Hepatocyte (in vitro differentiated cells): ENCODE data around the gene MTF1. TPM values are rescaled to one million over a fixed set of nuclear protein-coding genes. Genes with fewer than 3 reads are reported as not detected.

Experiments used
- DNase-seq: peaks from one replicate; pipeline ENCODE4 v3.0.0-alpha.2; 2016; ENCODE audit warnings: low spot score
- H2AFZ ChIP-seq: fragments of 200-600 bp; sonication (generic); 2 replicates; pipeline ENCODE4 v1.6.0; 2016; ENCODE audit warnings: antibody characterized with exemption, mild to moderate bottlenecking
- H3K27ac ChIP-seq: fragments of 200-600 bp; sonication (generic); 2 replicates; pipeline ENCODE4 v1.5.1; 2016; ENCODE audit warnings: mild to moderate bottlenecking
- H3K27me3 ChIP-seq: fragments of 200-600 bp; sonication (generic); 2 replicates; pipeline ENCODE4 v1.6.1; 2016
- H3K36me3 ChIP-seq: fragments of 200-600 bp; sonication (generic); replicated peaks from 2 replicates; pipeline ENCODE4 v1.5.1; 2016; ENCODE audit warnings: low read depth; ENCODE audit not compliant: insufficient read depth
- H3K4me1 ChIP-seq: fragments of 200-600 bp; sonication (generic); 2 replicates; pipeline ENCODE4 v1.5.1; 2016; ENCODE audit warnings: mild to moderate bottlenecking, moderate library complexity; ENCODE audit not compliant: insufficient read depth
- H3K4me2 ChIP-seq: fragments of 200-600 bp; sonication (generic); 2 replicates; pipeline ENCODE4 v1.6.0; 2016
- H3K4me3 ChIP-seq: fragments of 200-600 bp; sonication (generic); 2 replicates; pipeline ENCODE4 v1.5.1; 2016; ENCODE audit warnings: mild to moderate bottlenecking
- H3K79me2 ChIP-seq: fragments of 200-600 bp; sonication (generic); 2 replicates; pipeline ENCODE4 v1.6.0; 2017; ENCODE audit warnings: mild to moderate bottlenecking
- H3K9me2 ChIP-seq: fragments of 200-600 bp; sonication (generic); replicated peaks from 2 replicates; pipeline ENCODE4 v1.6.0; 2017; ENCODE audit warnings: mild to moderate bottlenecking; ENCODE audit not compliant: insufficient read depth
- H3K9me3 ChIP-seq: fragments of 200-600 bp; sonication (generic); 2 replicates; pipeline ENCODE4 v1.5.1; 2016; ENCODE audit warnings: low read depth, mild to moderate bottlenecking
- H4K20me1 ChIP-seq: fragments of 200-600 bp; sonication (generic); 2 replicates; pipeline ENCODE4 v1.6.0; 2016; ENCODE audit warnings: mild to moderate bottlenecking; ENCODE audit not compliant: insufficient read depth, poor library complexity, severe bottlenecking
- CTCF ChIP-seq: fragments of 200-600 bp; sonication (generic); IDR thresholded peaks from 2 replicates; pipeline ENCODE4 v1.5.1; 2016; ENCODE audit warnings: antibody characterized with exemption, mild to moderate bottlenecking; ENCODE audit not compliant: poor library complexity
- EZH2 ChIP-seq: fragments of 200-600 bp; sonication (generic); IDR thresholded peaks from 2 replicates; pipeline ENCODE4 v1.6.1; 2016; ENCODE audit warnings: antibody characterized with exemption, mild to moderate bottlenecking, borderline replicate concordance
- EZH2phosphoT487 ChIP-seq: fragments of 200-600 bp; sonication (generic); IDR thresholded peaks from one replicate; pipeline ENCODE4 v1.6.1; 2018; ENCODE audit warnings: antibody characterized with exemption, mild to moderate bottlenecking, low read depth, moderate library complexity; ENCODE audit not compliant: unreplicated experiment, severe bottlenecking
- WGBS: methylation state at CpG from one replicate; pipeline ENCODE4 v1.1.6; 2016; ENCODE audit warnings: low lambda C conversion rate; ENCODE audit errors: missing lambda C conversion rate; 5-methylcytosine and 5-hydroxymethylcytosine counted together
- polyA plus RNA-seq: library from polyadenylated mRNA; unstranded; fragments of >200 nt; fragmentation: Nextera tagmentation; extraction: Ambion mirVana; gene quantifications from 2 replicates; pipeline ENCODE4 v1.2.1, GENCODE V29; 2016
- total RNA-seq: library from RNA; depleted of rRNA; stranded (reverse); fragments of >200 nt; gene quantifications from 2 replicates; pipeline ENCODE4 v1.2.3, GENCODE V29; 2014

MTF1 gene
- total and polyA plus RNA-seq, 2 experiments from 2014 or later, result 5.0 to 5.1 TPM

GRCh38 chr1:37854406-37854805 is 5.0 kb downstream of the MTF1 start:
- Histone ChIP-seq H3K9me2 (no peaks in the 10 kb centered on the region), H2AFZ (no peak overlapping the region), H3K27me3 (no peaks in the 10 kb centered on the region), H3K27ac (no peak overlapping the region), H3K9me3 (no peaks in the 10 kb centered on the region), H3K4me1 (peaks cover 10% of the 10 kb centered on the region), H3K36me3 (no peaks in the 10 kb centered on the region), H3K79me2 (peaks cover 94% of the 10 kb centered on the region), H3K4me3 (no peak overlapping the region), H3K4me2 (no peak overlapping the region), H4K20me1 (peaks cover 18% of the 10 kb centered on the region)
- no peak for DNase-seq
- TF ChIP-seq EZH2 (no peak), CTCF (no peak), EZH2phosphoT487 (no peak)
- 94% methylated on average over 6 of the region's 6 CpGs for WGBS

- Histone ChIP-seq H3K79me2 (peaks cover 96% of the 10 kb centered on the region), H3K36me3 (no peaks in the 10 kb centered on the region)
These were observed 6.2 kb downstream of the MTF1 start for GRCh38 chr1:37853157-37853556.

GRCh38 chr1:37851782-37852210 is 7.6 kb downstream of the MTF1 start:
- Histone ChIP-seq H3K27me3 (no peaks in the 10 kb centered on the region), H3K4me3 (no peak overlapping the region), H3K4me2 (no peak overlapping the region), H3K36me3 (no peaks in the 10 kb centered on the region), H3K27ac (no peak overlapping the region), H2AFZ (no peak overlapping the region), H4K20me1 (peaks cover 17% of the 10 kb centered on the region), H3K79me2 (peaks cover 96% of the 10 kb centered on the region), H3K9me2 (no peaks in the 10 kb centered on the region), H3K4me1 (no peaks in the 10 kb centered on the region), H3K9me3 (no peaks in the 10 kb centered on the region)
- no peak for DNase-seq
- 85% methylated on average over 2 of the region's 2 CpGs for WGBS
- TF ChIP-seq EZH2, result no peak
- no peak for TF ChIP-seq EZH2phosphoT487
- no peak for TF ChIP-seq CTCF

More at GRCh38 chr1:37853157-37853556, 6.2 kb downstream of the MTF1 start:
- DNase-seq, result no peak
- Histone ChIP-seq H3K27me3 (no peaks in the 10 kb centered on the region), H2AFZ (no peak overlapping the region), H3K9me2 (no peaks in the 10 kb centered on the region), H4K20me1 (peaks cover 12% of the 10 kb centered on the region), H3K9me3 (no peaks in the 10 kb centered on the region), H3K4me1 (peaks cover 5% of the 10 kb centered on the region), H3K4me2 (no peak overlapping the region), H3K4me3 (no peak overlapping the region), H3K27ac (no peak overlapping the region)
- TF ChIP-seq EZH2 (no peak), CTCF (no peak), EZH2phosphoT487 (no peak)

GRCh38 chr1:37851262-37851661 is 8.1 kb downstream of the MTF1 start:
- Histone ChIP-seq H3K4me3 (no peak overlapping the region), H4K20me1 (peaks cover 17% of the 10 kb centered on the region), H3K4me1 (no peaks in the 10 kb centered on the region), H3K9me3 (no peaks in the 10 kb centered on the region), H3K79me2 (peaks cover 94% of the 10 kb centered on the region), H3K27me3 (no peaks in the 10 kb centered on the region), H3K4me2 (no peak overlapping the region), H3K27ac (no peak overlapping the region), H3K36me3 (no peaks in the 10 kb centered on the region), H3K9me2 (no peaks in the 10 kb centered on the region), H2AFZ (no peak overlapping the region)
- DNase-seq, result no peak
- TF ChIP-seq EZH2phosphoT487, result no peak
